ENCODE results near the gene NOM1.

GRCh38 chr7:157019718-157020451 lies 70.4 kb downstream of the NOM1 start:
- TF ChIP-seq, protein P1, sequence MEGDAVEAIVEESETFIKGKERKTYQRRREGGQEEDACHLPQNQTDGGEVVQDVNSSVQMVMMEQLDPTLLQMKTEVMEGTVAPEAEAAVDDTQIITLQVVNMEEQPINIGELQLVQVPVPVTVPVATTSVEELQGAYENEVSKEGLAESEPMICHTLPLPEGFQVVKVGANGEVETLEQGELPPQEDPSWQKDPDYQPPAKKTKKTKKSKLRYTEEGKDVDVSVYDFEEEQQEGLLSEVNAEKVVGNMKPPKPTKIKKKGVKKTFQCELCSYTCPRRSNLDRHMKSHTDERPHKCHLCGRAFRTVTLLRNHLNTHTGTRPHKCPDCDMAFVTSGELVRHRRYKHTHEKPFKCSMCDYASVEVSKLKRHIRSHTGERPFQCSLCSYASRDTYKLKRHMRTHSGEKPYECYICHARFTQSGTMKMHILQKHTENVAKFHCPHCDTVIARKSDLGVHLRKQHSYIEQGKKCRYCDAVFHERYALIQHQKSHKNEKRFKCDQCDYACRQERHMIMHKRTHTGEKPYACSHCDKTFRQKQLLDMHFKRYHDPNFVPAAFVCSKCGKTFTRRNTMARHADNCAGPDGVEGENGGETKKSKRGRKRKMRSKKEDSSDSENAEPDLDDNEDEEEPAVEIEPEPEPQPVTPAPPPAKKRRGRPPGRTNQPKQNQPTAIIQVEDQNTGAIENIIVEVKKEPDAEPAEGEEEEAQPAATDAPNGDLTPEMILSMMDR (IDR thresholded peaks at IDR 0.05; ENCODE audit: borderline replicate concordance, extremely low read depth, low read length, poor library complexity, severe bottlenecking) = no peak
- no peak for TF ChIP-seq EZH2 (IDR thresholded peaks at IDR 0.05; ENCODE audit: borderline replicate concordance, low read depth, low read length, severe bottlenecking)
